ENCODE measurements around the gene YWHAG. TPM values are rescaled to one million over a fixed set of nuclear protein-coding genes. Genes with fewer than 3 reads are reported as not detected.

YWHAG gene
- total RNA-seq, 2 experiments from 2014 or later, result 42.6 to 126 TPM

DNA sequence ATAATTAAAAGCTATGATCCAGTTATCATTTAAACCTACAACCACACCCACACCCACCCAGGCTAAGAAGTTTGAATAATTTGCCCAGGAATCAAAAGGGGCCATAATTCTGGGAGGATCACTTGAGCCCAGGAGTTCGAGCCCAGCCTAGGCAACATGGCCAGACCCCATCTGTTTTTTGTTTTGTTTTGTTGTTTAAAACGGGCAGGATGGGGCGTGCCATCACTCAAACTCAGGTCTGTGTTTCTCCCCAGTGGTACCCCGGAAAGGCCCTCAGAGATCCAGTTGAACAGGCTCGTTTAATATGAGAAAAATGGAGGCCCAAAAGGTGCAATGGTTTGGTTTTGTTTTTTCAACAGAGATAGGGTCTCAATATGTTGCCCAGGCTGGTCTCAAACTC lies 33.0 kb downstream of the YWHAG start:
- H2AFZ ChIP-seq (ENCODE audit: low read length), result no peak overlapping the region
- ChIA-PET CTCF (ENCODE audit: unreplicated experiment) (no interaction called here), POLR2A (interaction anchor here (2.2 kb wide), 1 partner anchor 9 kb away, joined by 7 read pairs; no protein-coding TSS in a partner anchor)
- no peak for TF ChIP-seq EZH2phosphoT487 (IDR thresholded peaks at IDR 0.05; ENCODE audit: borderline replicate concordance, low read depth, low read length)
- TF ChIP-seq, protein P1, sequence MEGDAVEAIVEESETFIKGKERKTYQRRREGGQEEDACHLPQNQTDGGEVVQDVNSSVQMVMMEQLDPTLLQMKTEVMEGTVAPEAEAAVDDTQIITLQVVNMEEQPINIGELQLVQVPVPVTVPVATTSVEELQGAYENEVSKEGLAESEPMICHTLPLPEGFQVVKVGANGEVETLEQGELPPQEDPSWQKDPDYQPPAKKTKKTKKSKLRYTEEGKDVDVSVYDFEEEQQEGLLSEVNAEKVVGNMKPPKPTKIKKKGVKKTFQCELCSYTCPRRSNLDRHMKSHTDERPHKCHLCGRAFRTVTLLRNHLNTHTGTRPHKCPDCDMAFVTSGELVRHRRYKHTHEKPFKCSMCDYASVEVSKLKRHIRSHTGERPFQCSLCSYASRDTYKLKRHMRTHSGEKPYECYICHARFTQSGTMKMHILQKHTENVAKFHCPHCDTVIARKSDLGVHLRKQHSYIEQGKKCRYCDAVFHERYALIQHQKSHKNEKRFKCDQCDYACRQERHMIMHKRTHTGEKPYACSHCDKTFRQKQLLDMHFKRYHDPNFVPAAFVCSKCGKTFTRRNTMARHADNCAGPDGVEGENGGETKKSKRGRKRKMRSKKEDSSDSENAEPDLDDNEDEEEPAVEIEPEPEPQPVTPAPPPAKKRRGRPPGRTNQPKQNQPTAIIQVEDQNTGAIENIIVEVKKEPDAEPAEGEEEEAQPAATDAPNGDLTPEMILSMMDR (conservative IDR thresholded peaks at IDR 0.05; ENCODE audit: low read length), result no peak
- BruUV-seq (replicated peaks), result no TSS peak
- no peak overlapping the region for H3K4me2 ChIP-seq (ENCODE audit: low read length)
- peaks cover 89% of the 10 kb centered on the region for H3K36me3 ChIP-seq (ENCODE audit: insufficient read depth, low read length)
- intact Hi-C loops (cut with micrococcal nuclease; ENCODE audit: unreplicated experiment), result no loop called here
- H4K20me1 ChIP-seq (ENCODE audit: insufficient read depth, low read length), result peaks cover 14% of the 10 kb centered on the region; the same call in 1 of the 2 replicates
- no peaks in the 10 kb centered on the region for H3K4me1 ChIP-seq (ENCODE audit: insufficient read depth, low read length, poor library complexity, severe bottlenecking)
- no peaks in the 10 kb centered on the region for H3K9me2 ChIP-seq (ENCODE audit: insufficient read depth, low read length)
- H3K79me2 ChIP-seq (ENCODE audit: insufficient read depth, low read depth, low read length), result peaks cover 32% of the 10 kb centered on the region
- H3K9me3 ChIP-seq (ENCODE audit: low read length), result no peaks in the 10 kb centered on the region
- no peak overlapping the region for H3K4me3 ChIP-seq (ENCODE audit: low read depth, low read length, poor library complexity, severe bottlenecking)
- no peak for DNase-seq (ENCODE audit: low spot score)
- no peak overlapping the region for H3K27ac ChIP-seq (ENCODE audit: low read depth, low read length, poor library complexity, severe bottlenecking)

DNA sequence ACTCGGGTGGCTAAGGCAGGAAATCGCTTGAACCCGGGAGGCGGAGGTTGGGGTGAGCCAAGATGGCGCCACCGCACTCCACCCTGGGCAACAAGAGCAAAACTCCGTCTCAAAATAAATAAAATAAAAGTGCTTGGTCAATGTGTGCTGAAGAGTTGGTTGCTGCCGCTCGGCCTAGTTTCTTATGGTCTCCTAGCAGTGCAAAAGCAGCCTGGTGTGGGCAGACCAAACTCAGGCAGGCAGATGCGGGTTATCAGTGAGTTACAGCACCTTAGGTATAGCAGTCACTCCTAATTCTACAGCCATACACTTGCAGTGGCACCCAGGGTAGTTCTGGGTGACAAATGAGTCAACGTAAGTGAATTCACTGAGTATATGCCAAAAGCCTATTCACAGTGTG lies 33.7 kb downstream of the YWHAG start:
- intact Hi-C loops (cut with micrococcal nuclease; ENCODE audit: unreplicated experiment), result no loop called here
- ChIA-PET POLR2A (interaction anchor here (0.7 to 2.2 kb wide), 4 partner anchors 9 to 34 kb away, joined by 3 to 7 read pairs (median 5); partner anchors contain the start of gene YWHAG), CTCF (ENCODE audit: unreplicated experiment) (interaction anchor here (0.9 kb wide), 1 partner anchor 34 kb away, joined by 4 read pairs; the partner anchor contains the start of gene YWHAG)
- no peaks in the 10 kb centered on the region for H3K9me2 ChIP-seq (ENCODE audit: insufficient read depth, low read length)
- peaks cover 26% of the 10 kb centered on the region for H3K79me2 ChIP-seq (ENCODE audit: insufficient read depth, low read depth, low read length)
- no peaks in the 10 kb centered on the region for H3K4me1 ChIP-seq (ENCODE audit: insufficient read depth, low read length, poor library complexity, severe bottlenecking)
- no peak for TF ChIP-seq EZH2phosphoT487 (IDR thresholded peaks at IDR 0.05; ENCODE audit: borderline replicate concordance, low read depth, low read length)
- TF ChIP-seq, protein P1 (conservative IDR thresholded peaks at IDR 0.05; ENCODE audit: low read length), result no peak
- H4K20me1 ChIP-seq (ENCODE audit: insufficient read depth, low read length), result peaks cover 7% of the 10 kb centered on the region; the same call in 1 of the 2 replicates
- no peak overlapping the region for H3K4me2 ChIP-seq (ENCODE audit: low read length)
- H3K9me3 ChIP-seq (ENCODE audit: low read length), result no peaks in the 10 kb centered on the region
- BruUV-seq (replicated peaks), result no TSS peak
- no peak overlapping the region for H2AFZ ChIP-seq (ENCODE audit: low read length)
- peaks cover 82% of the 10 kb centered on the region for H3K36me3 ChIP-seq (ENCODE audit: insufficient read depth, low read length)
- H3K4me3 ChIP-seq (ENCODE audit: low read depth, low read length, poor library complexity, severe bottlenecking), result no peak overlapping the region
- H3K27ac ChIP-seq (ENCODE audit: low read depth, low read length, poor library complexity, severe bottlenecking), result no peak overlapping the region
- DNase-seq (ENCODE audit: low spot score), result no peak
